K562 (cell line): ENCODE measurements around the gene MED29. TPM values are rescaled to one million over a fixed set of nuclear protein-coding genes. Genes with fewer than 3 reads are reported as not detected.

ENCODE experiments used
- ATAC-seq: fragments of 200-7000 bp; cut with Tn5 transposase; 3 replicates; pipeline ENCODE4 v1.9.1; 2020; ENCODE audit warnings: moderate library complexity
- BruUV-seq: library from RNA; stranded (reverse); fragments of 400-500 nt; replicated peaks from 2 replicates; lab custom pipeline; 2021; lab: Mats Ljungman, UMichigan
- CTCF ChIA-PET: fragments of 300-600 bp; formaldehyde crosslinking; extraction: SDS; loops from one replicate; lab custom pipeline; 2021; ENCODE audit warnings: low intra/inter-chr PET ratio; lab: Yijun Ruan, JAX
- POLR2A ChIA-PET: fragments of 300-600, 350-650 bp; sonication (Branson Sonifier 250); formaldehyde crosslinking; extraction: SDS; loops from one replicate; lab custom pipeline; 2021; ENCODE audit warnings: antibody characterized with exemption, inconsistent platforms; lab: Yijun Ruan, JAX
- DNase-seq, 4 experiments: peaks; one replicate each; pipeline versions ENCODE4 v3.0.0 to v3.0.0-alpha.2; 2011 to 2018; ENCODE audit warnings: low spot score in 3 of 4, mixed read lengths in 3 of 4; ENCODE audit errors: extremely low read depth in 1 of 4
- FAIRE-seq: peaks from 2 replicates; lab custom pipeline; 2011; peaks lifted over from hg19 to GRCh38; lab: Jason Lieb, UNC
- H2AFZ ChIP-seq: 2 replicates; pipeline ENCODE4 v1.6.0; 2011; ENCODE audit warnings: low read depth, low read length, control low read depth, inconsistent platforms
- H3K27ac ChIP-seq: fragments of 200-600 bp; 3 replicates; pipeline ENCODE4 v1.8.0; 2011; ENCODE audit warnings: low read depth, mild to moderate bottlenecking, control low read depth, inconsistent platforms, low read length, moderate library complexity, mixed read lengths; ENCODE audit errors: extremely low read depth
- H3K27me3 ChIP-seq, 2 experiments: fragments of 300-600 bp in 1 of 2; 2 replicates in 1 of 2; 3 replicates in 1 of 2; pipeline versions ENCODE4 v1.6.0 to v1.8.0; 2011; ENCODE audit warnings: inconsistent platforms in 2 of 2, low read length in 2 of 2, mild to moderate bottlenecking in 1 of 2, mixed read lengths in 1 of 2, moderate library complexity in 1 of 2; ENCODE audit not compliant: control insufficient read depth in 2 of 2, insufficient read depth in 2 of 2
- H3K36me3 ChIP-seq: fragments of 300-600 bp; 3 replicates; pipeline ENCODE4 v1.8.0; 2011; ENCODE audit warnings: mild to moderate bottlenecking, low read length, inconsistent platforms; ENCODE audit not compliant: control insufficient read depth, insufficient read depth
- H3K4me1 ChIP-seq, 2 experiments: fragments of 200-600 bp in 1 of 2; replicated peaks in 1 of 2; 2 replicates in 1 of 2; 3 replicates in 1 of 2; pipeline versions ENCODE4 v1.5.1 to v1.8.0; 2011; ENCODE audit warnings: inconsistent platforms in 2 of 2, low read length in 2 of 2, mild to moderate bottlenecking in 1 of 2, mixed read lengths in 1 of 2, moderate library complexity in 1 of 2; ENCODE audit not compliant: control insufficient read depth in 2 of 2, insufficient read depth in 2 of 2
- H3K4me2 ChIP-seq: 2 replicates; pipeline ENCODE4 v1.6.1; 2011; ENCODE audit warnings: low read length, control low read depth, inconsistent platforms, mixed read lengths; ENCODE audit not compliant: insufficient read depth
- H3K4me3 ChIP-seq: fragments of 200-600 bp; sonication (generic), shearing (Covaris generic); 2 replicates; pipeline ENCODE4 v1.5.1; 2016; ENCODE audit warnings: control low read depth, inconsistent platforms
- H3K79me2 ChIP-seq: fragments of 200-600 bp; 3 replicates; pipeline ENCODE4 v1.8.0; 2011; ENCODE audit warnings: low read length, inconsistent platforms; ENCODE audit not compliant: control insufficient read depth, insufficient read depth
- H3K9ac ChIP-seq, 2 experiments: 2 replicates each; pipeline versions ENCODE4 v1.6.0 to v1.6.1; 2011; ENCODE audit warnings: low read depth in 2 of 2, low read length in 2 of 2, control low read depth in 1 of 2, inconsistent platforms in 1 of 2, mild to moderate bottlenecking in 1 of 2, mixed read lengths in 1 of 2; ENCODE audit not compliant: insufficient read depth in 1 of 2
- H3K9me1 ChIP-seq: one replicate; pipeline ENCODE4 v1.6.0; 2011; ENCODE audit warnings: inconsistent platforms, mild to moderate bottlenecking, low read length, moderate library complexity; ENCODE audit not compliant: control insufficient read depth, insufficient read depth
- H3K9me3 ChIP-seq: replicated peaks from 2 replicates; pipeline ENCODE4 v1.5.1; 2011; ENCODE audit warnings: low read depth, low read length, inconsistent platforms; ENCODE audit not compliant: control insufficient read depth, insufficient read depth
- H4K20me1 ChIP-seq: replicated peaks from 2 replicates; pipeline ENCODE4 v1.6.1; 2011; ENCODE audit warnings: low read length, inconsistent platforms, mixed read lengths; ENCODE audit not compliant: control insufficient read depth, insufficient read depth
- ETS1 ChIP-seq: conservative IDR thresholded peaks from 2 replicates; pipeline ENCODE4 v1.6.1; 2011; ENCODE audit warnings: low read depth, mild to moderate bottlenecking, low read length; ENCODE audit not compliant: control insufficient read depth
- MNT ChIP-seq, 2 experiments: fragments of 450-650 bp; conservative IDR thresholded peaks; 2 replicates each; pipeline ENCODE4 v1.6.1; 2017; ENCODE audit warnings: mild to moderate bottlenecking in 2 of 2, moderate library complexity in 2 of 2
- MYNN ChIP-seq, 2 experiments: sonication (generic); formaldehyde crosslinking in 1 of 2; IDR thresholded peaks; 2 replicates each; pipeline versions ENCODE4 v1.5.0 to v1.6.1; 2016 to 2020; ENCODE audit warnings: antibody characterized with exemption in 1 of 2, missing genetic modification reagents in 1 of 2
- SFPQ ChIP-seq: fragments of 200-400 bp; formaldehyde crosslinking; IDR thresholded peaks from 2 replicates; pipeline ENCODE4 v1.6.1; 2017; ENCODE audit warnings: mild to moderate bottlenecking, low read depth, low read length, moderate library complexity
- WGBS: fragments of 100-300 bp; shearing (Covaris generic); methylation state at CpG from one replicate; pipeline ENCODE4 v1.1.6; 2016; ENCODE audit warnings: low coverage, mixed read lengths; ENCODE audit not compliant: insufficient coverage; ENCODE audit errors: missing lambda C conversion rate; 5-methylcytosine and 5-hydroxymethylcytosine counted together
- in situ Hi-C: fragments of 300-500 bp; cut with MboI; formaldehyde crosslinking; loops from 4 replicates; pipeline ENCODE4 v1.15.0; 2018; ENCODE audit warnings: inconsistent platforms, mixed read lengths
- intact Hi-C: fragments of 100-400 bp; cut with micrococcal nuclease; formaldehyde crosslinking; loops from 2 replicates; pipeline ENCODE4 v1.14.2; 2022
- polyA plus RNA-seq, 8 experiments: library from polyadenylated mRNA; depleted of rRNA in 4 of 8; stranded (reverse) in 5 of 8; unstranded in 3 of 8; fragments of >200 nt; fragmentation: Nextera tagmentation in 2 of 8; fragmentation: Illumina TruSeq in 1 of 8; extraction: Ambion mirVana in 2 of 8; extraction: Trizol in 1 of 8; gene quantifications; 2 replicates each; pipeline versions ENCODE4 v1.2.1 to v1.2.3, GENCODE V29; 2011 to 2014; ENCODE audit warnings: inconsistent platforms in 1 of 8, missing spikeins in 1 of 8
- total RNA-seq, 7 experiments: library from RNA; depleted of rRNA in 6 of 7; stranded (reverse); fragments of >200 nt in 6 of 7; fragmentation: Illumina TruSeq in 2 of 7; extraction: Trizol in 2 of 7; gene quantifications; 2 replicates each; pipeline versions ENCODE4 v1.2.1 to v1.2.3, GENCODE V29; 2011 to 2021; ENCODE audit warnings: low replicate concordance in 1 of 7

MED29 gene
- total and polyA plus RNA-seq, 9 of the 15 experiments (the other 6 are each of a cell fraction or from before 2014, with no cell fraction given), result 1.8 to 22.6 (median 12.4) TPM

- 3% methylated on average over 26 of the region's 43 CpGs for WGBS
- H4K20me1 ChIP-seq, result peaks cover 4% of the 10 kb centered on the region; the same call in 1 of the 2 replicates
- H3K79me2 ChIP-seq, result peaks cover 26% of the 10 kb centered on the region
- no peaks in the 10 kb centered on the region for H3K9me3 ChIP-seq
- DNase-seq, result peak; percentile 59 to 91 (median 70)
- H3K27ac ChIP-seq, result peak overlapping the region; percentile 98
- H3K9ac ChIP-seq, result peak overlapping the region; percentile 90 to 96
- peak; percentile 72 for FAIRE-seq
- H3K36me3 ChIP-seq, result peaks cover 11% of the 10 kb centered on the region; the same call in 1 of the 3 replicates
- H3K4me2 ChIP-seq, result peak overlapping the region; percentile 80
- TSS peak; percentile 69 for BruUV-seq
- H2AFZ ChIP-seq, result peak overlapping the region; percentile 79
- H3K27me3 ChIP-seq, result no peaks in the 10 kb centered on the region
- H3K4me3 ChIP-seq, result peak overlapping the region; percentile 41
- peak; percentile 51 for ATAC-seq
- H3K9me1 ChIP-seq, result peaks cover 3% of the 10 kb centered on the region
- intact Hi-C loops, result no loop called here
- CTCF ChIA-PET, result interaction anchor here (2.5 kb wide), 1 partner anchor 9 kb away, joined by 10 read pairs; the partner anchor contains the start of gene PLEKHG2
- H3K4me1 ChIP-seq, result peaks cover 61 to 77% of the 10 kb centered on the region in 2 experiments
- in situ Hi-C loops, result no loop called here
- POLR2A ChIA-PET, result interaction anchor here (0.6 to 1.4 kb wide), 7 partner anchors 13 to 230 kb away, joined by 3 to 11 read pairs (median 3); partner anchors contain the start of genes MED29, PAF1 and RPS16
- TF ChIP-seq MNT (conservative IDR thresholded peaks at IDR 0.05) (peak; percentile 29 to 71), MYNN (IDR thresholded peaks at IDR 0.05) (0 out of 2 replicates have a peak, but pooled peaks have one; percentile 68), MYNN (CRISPR knock-in tag; IDR thresholded peaks at IDR 0.05) (no peak), SFPQ (no peak), ETS1 (peak; percentile 64; the same call in 1 of the 2 replicates)
These were observed 12.4 kb downstream of the MED29 start for GRCh38 chr19:39403331-39404312.
